RKO (cell line): ENCODE results near the gene SLC17A1.
"Not testable (repeated sequence)": the region's sequence is repeated elsewhere in the genome, so short reads cannot be mapped to it uniquely, and the experiment has no call there.

Source experiments
- DNase-seq: peaks from one replicate; pipeline ENCODE4 v3.0.0-alpha.2; 2016; ENCODE audit warnings: low spot score

Gene SLC17A1

GRCh38 chr6:25756382-25757363, 75.2 kb downstream of the SLC17A1 start:
- no peak for DNase-seq

- no peak for DNase-seq
Observed at GRCh38 chr6:25755483-25755882, 76.4 kb downstream of the SLC17A1 start.

DNA sequence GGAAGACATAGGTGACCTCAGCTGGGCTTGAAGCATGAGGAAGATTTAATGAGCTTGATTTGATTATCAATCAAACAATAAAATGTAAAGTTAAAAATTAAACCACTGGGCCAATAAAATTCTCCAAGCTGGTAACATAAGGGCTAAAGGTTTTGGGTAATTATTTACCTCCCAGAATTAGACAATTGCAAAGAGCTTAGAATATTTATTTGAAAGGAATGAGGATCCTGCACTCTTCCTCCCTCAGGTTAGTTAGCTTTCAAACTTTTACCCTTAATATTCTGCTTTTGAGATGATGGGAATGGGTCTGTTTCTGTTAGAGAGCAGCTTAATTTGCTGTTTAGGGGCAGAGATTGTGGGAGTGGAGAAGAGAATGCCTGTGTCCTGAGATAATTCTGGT, 77.3 kb downstream of the SLC17A1 start, which contains the start of gene SLC17A4:
SLC17A4 (plus strand) TSS at position 208 of the 400 bp plus-strand sequence. CDS start 7,221 bp downstream, outside the sequence.
- DNase-seq: no peak

- DNase-seq: no peak
Observed at GRCh38 chr6:25753079-25753478, 78.8 kb downstream of the SLC17A1 start.

DNA sequence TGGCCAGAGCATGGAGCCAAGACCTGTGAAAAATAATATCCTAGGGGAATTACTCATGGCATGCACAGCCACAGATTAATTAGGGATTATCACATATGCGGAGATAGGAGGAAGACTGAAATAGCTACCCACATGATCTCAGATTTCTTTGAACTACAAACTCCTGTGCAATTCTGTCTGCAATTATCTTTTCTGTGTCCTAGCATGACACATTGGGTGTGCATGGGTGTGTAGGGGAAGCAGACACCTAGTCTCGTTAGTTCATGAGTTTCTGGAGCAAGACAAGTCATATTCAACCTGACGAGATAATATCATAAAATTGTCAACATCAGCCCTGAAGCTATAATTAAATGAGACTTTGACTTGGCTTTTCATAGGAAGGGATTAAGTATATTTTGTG, 80.9 kb downstream of the SLC17A1 start:
- no peak for DNase-seq

DNA sequence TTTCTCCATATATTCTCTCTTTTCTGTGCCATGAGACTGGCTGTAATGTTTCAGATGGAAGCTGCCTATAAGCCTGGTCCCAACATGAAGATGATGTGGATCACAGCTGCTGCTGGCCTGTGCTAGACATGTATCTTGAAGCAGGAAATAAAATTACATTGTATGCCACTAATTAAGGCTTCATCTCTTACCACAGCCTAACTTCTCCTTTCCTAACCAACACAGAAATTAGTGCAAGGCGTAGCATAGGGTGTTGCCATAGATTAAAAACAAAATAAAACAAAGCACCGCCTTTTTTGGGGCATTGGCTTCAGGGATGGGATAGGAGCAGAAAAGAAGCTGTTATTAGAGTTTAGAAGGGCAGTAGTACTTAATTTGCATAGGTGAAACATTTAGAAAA, 82.0 kb downstream of the SLC17A1 start:
- no peak for DNase-seq

DNA sequence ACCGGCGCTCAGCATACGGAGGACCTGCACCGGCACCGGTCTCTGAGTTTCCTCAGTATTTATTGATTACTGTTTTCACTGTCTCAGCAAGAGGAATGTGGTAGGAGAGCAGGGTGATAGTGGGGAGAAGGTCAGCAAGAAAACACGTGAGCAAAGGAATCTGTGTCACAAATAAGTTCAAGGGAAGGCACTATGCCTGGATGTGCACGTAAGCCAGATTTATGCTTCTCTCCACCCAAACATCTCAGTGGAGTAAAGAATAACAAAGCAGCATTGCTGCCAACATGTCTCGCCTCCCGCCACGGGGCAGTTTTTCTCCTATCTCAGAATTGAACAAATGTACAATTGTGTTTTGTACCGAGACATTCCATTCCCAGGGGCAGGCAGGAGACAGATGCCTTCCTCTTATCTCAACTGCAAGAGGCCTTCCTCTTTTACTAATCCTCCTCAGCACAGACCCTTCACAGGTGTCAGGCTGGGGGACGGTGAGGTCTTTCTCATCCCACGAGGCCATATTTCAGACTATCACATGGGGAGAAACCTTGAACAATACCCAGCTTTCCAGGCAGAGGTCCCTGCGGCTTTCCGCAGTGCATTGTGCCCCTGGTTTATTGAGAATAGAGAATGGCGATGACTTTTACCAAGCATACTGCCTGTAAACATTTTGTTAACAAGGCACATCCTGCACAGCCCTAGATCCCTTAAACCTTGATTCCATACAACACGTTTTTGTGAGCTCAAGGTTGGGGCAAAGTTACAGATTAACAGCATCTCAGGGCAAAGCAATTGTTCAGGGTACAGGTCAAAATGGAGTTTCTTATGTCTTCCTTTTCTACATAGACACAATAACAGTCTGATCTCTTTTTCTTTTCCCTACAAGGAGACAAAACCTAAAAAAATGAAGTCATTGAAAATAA, 83.0 kb downstream of the SLC17A1 start:
- DNase-seq: not testable (repeated sequence)

- no peak for DNase-seq
Observed at GRCh38 chr6:25748049-25748448, 83.8 kb downstream of the SLC17A1 start.

- no peak for DNase-seq
Observed at GRCh38 chr6:25747477-25747876, 84.4 kb downstream of the SLC17A1 start.

DNA sequence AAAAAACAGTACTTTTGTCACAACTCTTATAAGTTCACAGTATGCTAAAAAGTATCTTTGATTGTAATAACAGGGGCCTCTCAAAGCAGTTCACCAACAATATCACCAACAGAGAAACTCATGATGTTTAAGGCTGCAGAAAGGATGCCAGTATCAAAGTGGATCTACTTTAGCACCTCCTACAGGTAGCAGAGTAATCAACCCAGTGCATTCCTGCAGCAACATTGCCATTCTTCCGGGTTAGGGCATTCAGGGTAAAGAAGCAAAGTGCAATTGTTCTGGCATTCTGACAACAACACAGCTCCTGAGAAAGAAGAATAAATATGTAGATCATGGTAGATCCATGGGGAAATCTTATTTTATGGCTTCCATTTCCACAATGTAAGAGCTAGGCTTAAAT, 84.9 kb downstream of the SLC17A1 start:
- no peak for DNase-seq

DNA sequence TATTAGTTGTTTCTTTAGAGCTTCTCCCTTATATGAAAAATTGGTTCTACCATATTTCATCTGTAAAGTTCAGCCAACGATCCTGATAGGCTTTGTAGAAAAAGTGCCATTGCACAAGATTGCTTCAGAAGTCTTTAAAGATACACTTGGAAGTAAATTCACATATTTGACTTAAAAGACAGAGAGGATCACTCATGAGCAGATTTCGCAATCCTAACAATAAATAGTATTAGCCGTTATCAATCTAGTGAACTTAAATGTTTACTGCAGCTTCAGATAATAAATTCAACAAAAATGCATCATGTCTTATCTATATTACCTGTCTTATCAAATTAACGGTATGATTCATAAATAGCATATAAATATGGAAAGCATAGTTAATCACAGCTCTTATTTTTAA, 86.0 kb downstream of the SLC17A1 start:
- no peak for DNase-seq

GRCh38 chr6:25743868-25744267, 88.0 kb downstream of the SLC17A1 start:
- no peak for DNase-seq

DNA sequence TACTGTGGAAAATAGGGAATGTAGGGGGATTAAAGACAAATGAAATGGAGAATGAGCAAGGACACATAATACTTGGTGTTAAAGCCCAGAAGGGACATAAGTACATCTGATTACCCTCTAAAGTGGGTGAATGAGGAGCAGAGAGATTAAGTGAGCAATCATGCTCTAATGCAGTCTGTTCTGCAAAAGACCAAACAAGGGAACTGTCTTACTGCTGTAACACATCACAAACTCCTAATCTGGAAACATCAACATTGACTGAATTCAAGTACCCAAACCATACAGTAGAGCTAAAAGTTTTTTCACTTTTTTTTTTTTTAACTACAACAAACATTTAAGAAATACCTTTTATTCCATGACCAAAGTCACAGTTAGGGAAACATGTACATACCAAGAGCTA, 96.6 kb downstream of the SLC17A1 start:
- no peak for DNase-seq
